GM18511 (cell line): ENCODE data around the gene MRPL17.

Experiments
- ATAC-seq: cut with Tn5 transposase; IDR thresholded peaks from one replicate; pipeline ENCODE4 v1.9.1; 2021; ENCODE audit warnings: mild to moderate bottlenecking, moderate library complexity; ENCODE audit not compliant: unreplicated experiment

MRPL17 gene

DNA sequence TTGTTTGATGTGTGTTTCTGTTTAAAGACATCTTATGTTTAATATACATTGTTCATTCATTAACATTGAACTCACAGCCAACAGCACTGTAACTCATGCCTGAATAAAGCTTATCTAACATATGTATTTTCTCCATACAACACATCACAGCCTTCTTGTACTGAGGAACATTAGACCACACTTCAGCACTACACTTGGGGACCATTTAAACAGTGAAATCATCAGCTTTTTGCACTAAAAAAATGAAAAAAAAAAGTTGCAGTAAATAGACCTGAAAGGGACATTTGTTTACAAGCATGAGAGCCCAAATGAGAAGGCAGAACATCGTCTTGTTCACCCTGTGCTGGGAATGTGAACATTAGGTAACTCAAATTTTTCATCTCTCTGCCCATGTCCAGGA, 48.6 kb downstream of the MRPL17 start:
- no peak for ATAC-seq

DNA sequence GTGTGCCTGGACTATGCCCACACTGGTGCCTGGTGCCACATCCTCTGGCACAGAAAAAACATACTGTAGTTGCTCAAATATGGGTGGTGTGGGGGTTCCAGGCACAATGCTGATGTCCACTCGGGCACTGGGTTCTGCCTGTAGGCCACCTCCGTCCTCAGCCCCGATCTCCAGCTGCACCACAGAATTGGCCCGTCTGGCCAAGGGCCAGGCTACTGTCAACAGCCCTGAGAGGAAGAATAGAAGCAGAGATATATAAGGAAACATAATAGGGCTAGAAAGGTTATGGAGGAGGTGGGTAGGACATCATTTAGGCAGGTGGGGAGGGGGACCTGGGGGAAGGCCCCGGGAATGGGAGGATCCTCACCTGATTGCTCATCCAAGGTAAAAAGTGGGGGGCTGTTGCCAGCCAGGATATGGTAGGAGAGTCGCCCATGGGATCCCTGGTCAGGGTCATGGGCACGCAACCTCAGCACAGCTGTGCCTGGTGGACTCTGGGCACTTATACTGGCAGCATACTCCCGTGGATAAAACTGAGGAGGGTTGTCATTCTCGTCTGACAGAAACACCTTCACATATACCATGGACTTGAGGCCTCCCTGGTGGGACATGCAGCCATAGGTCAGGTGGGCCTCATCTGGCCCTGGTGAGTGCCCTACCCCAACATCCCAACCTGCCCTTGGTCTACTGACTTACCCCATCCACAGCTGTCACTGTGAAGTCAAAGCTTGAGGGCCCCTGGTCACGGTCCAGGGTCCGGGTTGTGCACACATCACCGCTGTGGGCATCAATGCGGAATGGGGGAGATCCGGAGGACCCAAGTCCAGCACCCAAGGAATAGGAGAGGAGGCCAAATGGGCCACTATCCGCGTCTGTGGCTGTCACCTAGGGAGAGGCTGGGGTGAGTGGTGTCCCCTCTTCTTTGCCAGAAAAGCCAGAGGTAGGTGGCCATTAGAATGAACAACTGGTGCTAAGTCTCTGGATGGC, 49.4 kb downstream of the MRPL17 start:
- no peak for ATAC-seq

DNA sequence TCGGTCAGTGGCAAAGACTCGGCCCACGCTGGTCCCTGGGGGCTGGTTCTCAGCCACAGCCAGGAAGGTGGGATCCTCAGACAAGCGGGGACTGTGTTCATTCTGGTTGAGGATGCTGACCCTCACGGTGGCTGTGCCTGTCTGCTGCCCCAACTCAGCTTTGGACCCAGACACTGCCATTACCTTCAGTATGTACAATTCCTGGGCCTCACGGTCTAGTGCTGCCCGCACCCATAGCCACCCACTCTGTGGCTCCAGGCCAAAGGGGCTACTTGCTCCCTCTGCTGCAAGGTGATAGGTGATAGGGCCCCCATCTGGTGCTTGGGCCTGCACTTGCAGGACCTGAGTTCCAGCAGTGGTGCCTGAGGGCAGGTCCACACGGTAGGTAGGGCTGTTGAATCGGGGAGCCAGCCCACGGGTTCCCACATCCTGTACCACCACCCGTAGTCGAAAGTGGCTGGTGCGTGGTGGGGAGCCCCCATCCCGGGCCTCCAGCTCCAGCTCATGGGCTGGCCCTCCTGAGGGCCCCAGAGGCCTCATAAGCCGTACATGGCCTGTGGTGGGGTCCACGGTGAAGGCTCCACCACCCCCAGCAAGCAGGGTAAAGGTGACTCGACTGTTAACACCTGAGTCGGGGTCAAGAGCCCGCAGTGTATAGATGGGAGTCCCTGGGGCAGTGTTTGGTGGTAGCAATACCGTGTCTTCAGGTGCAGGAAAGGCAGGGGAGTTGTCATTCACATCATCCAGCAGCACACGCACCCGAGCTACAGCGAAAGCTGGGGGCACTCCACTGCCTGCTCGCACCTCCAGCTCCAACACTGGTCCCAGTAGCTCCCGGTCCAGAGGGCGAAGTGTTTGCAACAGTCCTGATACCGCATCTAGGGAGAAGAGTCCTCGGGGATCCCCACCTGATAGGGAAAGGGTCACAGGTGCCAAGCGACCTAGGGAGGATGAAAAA, 50.7 kb downstream of the MRPL17 start:
- no peak for ATAC-seq

DNA sequence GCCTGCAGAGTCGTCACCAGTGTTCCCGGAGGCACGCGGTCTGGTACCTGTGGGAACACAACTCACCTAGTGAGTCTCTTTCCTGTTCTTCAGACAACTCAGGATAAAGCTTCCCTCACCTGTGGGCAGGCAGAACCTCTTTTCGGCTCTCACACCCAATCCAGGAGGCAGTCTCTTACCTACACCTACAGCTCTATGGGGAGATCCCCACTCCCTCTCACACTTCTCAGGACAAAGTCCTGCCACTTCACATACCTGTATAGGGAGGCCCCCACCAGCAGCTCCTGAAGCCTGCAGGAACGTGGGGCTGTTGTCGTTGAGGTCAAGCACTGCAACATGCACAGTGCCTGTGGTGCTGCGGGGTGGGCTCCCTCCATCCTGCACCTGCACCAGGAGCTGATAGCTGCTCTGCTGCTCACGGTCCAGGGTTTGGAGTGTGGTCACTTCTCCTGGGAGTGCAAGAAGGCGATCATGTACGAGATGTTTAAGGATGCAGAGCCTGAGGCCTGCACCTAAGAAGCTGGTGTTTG, 51.7 kb downstream of the MRPL17 start:
- no peak for ATAC-seq

DNA sequence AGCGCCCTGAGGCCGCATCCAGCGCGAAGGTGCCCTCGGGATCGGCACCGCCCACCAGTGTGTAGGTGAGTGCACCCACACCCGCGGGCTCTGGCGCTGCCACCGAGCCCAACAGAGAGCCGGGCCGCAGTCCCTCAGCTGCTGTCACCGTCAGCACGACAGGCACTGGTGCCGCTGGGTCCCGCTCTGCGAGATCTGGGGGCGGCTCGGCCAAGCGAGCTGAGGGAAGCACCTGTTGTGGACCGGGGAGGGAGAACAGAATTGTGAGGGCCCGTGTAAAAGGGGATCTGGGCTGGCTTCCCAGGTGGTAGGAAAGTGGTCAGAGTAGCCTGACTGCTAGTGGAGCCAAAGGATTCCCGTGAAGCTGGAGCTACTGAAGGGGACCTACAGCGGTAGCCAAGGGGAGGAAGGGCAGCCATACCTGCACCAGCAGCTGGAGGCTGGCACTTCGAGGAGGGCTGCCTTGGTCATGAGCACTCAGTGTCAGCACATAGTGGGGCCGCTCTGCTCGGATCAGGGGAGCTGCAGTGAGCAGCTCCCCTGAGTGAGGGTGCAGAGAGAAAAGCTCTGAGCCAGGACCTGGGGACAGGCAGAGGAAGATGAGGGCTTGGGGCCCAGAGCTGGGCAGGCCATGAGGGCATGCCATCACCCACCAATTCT, 52.4 kb downstream of the MRPL17 start:
- no peak for ATAC-seq
